Activated CD4-positive, alpha-beta T cell treated with anti-CD3 and anti-CD28 coated beads for 24 hours (primary cell): ENCODE measurements around the gene SOX3.

Experiments used
- DNase-seq, 2 donors: peaks; one replicate each; pipeline ENCODE4 v3.0.0-alpha.2; 2020; ENCODE audit warnings: low read depth in 2 of 2

Gene SOX3

DNA sequence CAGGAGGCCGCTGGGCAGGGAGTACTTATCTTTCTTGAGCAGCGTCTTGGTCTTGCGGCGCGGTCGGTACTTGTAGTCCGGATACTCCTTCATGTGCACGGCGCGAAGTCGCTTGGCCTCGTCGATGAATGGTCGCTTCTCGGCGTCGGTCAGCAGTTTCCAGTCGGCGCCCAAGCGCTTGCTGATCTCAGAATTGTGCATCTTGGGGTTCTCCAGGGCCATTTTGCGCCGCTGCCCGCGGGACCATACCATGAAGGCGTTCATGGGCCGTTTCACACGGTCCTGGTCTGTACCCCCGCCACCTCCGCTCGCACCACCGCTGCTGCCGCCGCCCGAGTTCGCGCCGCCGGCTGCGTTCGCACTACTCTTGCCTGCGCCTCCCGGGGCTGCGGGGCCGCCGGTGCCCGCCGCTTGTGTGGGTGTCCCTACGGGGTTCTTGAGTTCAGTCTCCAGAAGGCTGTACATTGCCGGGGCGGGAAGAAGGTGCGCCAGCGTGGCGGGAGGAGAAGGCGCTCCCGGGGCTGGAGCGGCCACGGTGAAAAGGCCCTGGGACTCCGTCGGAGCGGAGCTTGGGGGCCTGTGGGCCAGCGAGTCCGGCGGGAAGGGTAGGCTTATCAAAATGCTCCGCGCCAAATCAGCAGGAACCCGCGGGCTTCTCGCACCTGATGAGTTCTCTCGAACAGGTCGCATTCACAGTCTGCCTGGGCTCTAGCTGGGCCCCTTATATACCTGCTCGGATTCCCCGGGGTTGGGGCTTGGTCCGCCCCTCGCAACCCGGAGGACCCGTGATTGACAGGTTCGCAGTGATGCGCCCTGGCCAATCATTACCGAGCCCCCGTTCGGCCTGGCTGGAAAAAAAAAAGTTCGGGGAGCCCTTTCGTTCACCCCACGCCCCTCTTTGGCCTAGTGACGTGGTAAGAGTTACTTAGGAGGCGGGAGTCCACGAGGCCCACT, at the start of gene SOX3:
Gene SOX3 (minus strand): TSS at position 699 of the 954 bp plus-strand sequence. CDS start 9 bp downstream, at position 690.
- no peak for DNase-seq

- no peak for DNase-seq
Measured at GRCh38 chrX:140548985-140549384, 44.1 kb upstream of the SOX3 start.

DNA sequence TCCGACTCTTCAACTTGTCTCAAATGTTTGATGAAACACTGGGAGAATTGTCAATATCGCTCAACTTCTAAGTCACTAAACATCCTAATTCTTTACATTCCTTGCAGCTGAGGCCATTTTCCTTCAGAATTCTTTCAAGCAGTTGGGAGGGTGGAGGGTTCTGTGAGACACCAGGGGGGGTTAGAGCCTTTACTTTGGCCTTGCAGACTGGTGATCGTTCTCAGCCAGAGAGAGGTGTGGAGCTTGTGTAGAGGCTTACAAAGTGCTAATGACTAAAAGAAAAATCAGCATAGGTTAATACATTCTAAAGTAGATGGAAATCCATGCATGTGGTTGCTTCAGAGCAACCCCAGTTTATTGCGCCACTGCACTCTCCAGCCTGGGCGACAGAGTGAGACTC, 21.3 kb upstream of the SOX3 start:
- no peak for DNase-seq

DNA sequence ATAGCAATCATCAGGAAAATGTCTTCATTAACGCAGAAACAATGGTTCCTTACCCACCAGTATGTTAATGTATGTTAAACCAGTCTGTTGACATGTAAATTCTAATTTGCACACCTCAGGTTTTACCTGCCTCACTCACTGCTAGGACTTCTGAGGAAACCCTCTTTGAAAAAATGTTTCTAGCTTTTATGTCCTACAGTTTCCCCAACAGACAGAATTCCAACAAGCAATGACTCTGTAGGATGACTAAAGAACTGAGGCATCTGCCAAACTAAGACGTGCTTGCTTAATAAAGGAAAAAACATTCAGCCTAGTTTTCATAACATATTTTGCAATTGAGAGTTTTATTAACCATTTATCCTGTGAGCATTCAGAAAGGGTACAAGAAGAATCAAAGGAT, 20.6 kb upstream of the SOX3 start:
- DNase-seq = no peak

DNA sequence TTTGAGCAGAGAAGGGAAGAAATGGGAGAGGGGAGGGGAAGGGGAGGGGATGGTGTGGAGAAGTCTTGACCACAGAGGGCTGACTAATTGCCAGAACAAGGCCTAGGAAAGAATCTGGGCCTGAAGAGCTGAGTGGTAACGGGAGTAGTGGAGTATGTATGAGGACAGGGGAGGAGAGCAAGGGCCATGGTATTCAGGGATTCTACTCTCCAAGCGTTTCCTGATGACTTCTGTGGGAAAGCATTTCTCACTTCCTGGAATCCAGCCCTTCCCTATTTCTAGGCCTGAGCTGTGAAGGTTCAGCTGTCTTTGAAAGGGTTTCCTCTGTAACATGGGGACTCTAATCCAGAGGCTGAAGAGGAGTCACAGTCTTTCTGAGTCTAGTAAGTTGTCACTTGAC, 19.7 kb upstream of the SOX3 start:
- DNase-seq = no peak

DNA sequence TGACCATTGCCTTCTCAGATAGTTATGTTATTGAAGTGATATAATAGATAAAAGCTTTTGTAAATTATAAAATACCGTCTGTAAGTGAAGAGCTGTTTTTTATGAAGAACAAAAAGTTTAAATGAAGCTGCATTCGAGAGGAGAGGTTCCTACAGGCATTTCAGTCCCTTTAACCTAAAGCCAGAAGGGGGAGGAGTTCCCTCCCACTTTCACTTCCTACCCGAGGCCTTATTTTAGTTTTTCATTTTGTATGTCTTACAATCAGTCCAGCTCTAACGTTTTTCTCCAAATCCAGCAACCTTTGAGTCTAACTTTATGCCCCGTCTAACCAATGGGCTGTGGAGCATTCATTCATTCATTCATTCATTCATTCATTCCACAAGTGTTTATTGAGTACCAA, 16.5 kb upstream of the SOX3 start:
- DNase-seq = no peak

DNA sequence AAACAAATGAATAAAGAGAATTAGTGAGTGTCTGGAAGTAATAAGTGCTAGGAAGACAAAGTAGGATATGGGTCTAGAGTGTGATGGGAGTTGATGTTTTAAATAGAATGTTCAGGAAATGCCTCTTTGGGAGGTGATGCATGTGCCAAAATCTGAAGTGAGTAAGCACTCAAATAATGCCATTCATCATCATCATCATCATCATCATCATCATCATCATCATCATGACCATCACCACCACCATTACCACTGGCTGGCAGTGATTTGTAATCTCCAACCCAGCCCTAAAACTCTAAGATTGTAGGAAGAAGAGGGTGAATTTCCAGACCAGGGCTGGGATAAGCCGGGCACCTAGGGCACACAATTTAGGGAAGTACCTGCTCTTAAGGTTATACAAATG, 9.7 kb upstream of the SOX3 start:
- DNase-seq = no peak

DNA sequence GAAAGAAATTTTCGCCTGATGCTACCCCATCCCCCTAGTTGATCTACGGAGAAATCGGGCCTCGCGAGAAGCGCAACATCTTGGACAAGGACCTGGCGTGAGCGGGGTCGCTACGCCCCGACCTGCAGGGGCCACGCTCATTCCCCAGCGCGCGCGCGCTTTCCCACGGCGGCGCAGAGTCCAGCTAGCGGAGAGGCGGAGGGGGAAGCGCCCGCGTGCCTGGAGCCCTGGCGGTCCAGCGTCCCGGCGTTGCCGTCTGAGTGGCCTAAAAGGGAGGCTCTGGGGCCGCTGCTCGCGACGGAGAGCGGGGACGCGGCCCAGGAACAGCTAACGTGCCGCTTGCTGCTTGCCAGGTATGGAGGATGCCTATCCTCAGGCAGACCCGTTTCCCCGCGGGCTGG, 6.0 kb upstream of the SOX3 start:
- DNase-seq = no peak

GRCh38 chrX:140510306-140510676, 5.4 kb upstream of the SOX3 start:
- DNase-seq = no peak

DNA sequence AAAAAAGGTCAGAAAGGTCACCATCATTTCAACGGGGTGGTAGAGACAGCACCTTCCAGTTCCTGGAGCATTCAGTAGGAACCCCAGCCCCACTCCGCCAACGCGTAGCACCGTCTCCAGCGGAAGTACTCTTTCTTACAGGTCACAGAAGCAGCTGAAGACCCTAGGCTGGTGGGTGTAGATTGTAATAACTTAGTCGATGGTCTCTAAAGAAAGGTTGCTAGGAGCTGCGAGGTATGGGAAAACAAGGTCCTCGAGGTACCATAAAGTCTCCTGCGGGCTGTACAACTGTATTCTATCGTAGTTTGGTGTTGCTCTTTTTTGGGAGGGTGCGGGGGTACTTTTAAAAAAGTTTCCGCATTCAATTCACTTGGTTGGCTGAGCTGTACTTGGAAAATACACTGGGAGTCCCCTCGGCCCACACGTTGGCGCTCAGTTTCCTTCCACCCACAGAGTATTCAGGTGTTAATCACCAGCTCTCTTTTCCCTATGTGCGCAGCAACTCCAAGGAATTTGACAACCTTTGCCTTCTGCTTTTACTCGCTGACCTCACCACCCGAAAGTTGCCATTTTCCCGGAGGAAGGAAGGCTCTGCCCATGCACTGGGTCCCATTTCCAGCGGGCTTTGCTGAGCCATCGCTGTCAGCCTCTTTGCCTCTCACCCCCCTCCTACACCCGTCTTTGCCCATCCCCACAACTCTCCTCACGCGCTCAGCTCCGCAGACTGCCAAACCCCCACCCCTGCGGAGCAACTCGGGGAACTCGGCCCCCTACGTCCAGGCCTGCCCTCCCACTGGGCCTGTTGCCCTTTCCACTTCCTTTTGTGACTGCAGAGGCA, 4.8 kb upstream of the SOX3 start:
- no peak for DNase-seq

GRCh38 chrX:140508958-140509357, 4.1 kb upstream of the SOX3 start:
- DNase-seq = no peak

- no peak for DNase-seq
Measured at GRCh38 chrX:140507982-140508305, 3.1 kb upstream of the SOX3 start.

DNA sequence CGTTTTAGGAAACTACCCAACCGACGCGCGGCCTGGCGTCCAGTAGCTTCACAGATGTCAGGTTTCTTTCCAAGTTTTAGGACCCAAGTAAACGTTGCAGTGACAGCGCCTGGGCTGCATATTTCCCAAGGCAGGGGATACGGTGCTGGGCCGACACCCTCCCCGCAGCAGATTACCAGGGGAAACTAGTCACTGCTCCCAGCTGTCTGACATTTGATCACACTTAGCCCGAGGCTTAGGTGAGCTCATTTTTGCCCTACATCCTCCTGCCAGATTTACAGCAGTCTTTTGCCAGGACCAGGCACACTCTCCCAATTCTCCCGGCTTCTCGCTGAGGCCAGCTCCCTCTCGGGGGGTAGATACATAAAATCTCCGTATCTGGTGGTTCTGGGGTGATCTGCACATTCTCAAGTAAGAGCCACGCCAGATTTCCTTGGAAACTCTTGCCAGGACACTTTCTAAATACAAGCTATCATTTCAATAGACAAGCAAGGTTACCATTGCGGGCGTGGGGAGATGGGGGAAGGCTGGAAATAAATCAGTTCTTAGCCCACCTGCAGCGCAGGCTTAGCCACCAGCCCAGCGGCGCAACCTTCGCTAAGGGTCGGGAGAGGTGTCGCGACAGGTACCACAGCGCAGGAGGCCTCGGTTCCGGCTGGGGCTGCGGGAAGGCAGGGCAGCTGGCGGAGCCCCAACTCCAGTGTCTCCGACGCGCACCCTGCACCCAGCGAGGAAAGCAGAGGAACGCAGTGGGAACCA, 2.5 kb upstream of the SOX3 start:
- DNase-seq = no peak

DNA sequence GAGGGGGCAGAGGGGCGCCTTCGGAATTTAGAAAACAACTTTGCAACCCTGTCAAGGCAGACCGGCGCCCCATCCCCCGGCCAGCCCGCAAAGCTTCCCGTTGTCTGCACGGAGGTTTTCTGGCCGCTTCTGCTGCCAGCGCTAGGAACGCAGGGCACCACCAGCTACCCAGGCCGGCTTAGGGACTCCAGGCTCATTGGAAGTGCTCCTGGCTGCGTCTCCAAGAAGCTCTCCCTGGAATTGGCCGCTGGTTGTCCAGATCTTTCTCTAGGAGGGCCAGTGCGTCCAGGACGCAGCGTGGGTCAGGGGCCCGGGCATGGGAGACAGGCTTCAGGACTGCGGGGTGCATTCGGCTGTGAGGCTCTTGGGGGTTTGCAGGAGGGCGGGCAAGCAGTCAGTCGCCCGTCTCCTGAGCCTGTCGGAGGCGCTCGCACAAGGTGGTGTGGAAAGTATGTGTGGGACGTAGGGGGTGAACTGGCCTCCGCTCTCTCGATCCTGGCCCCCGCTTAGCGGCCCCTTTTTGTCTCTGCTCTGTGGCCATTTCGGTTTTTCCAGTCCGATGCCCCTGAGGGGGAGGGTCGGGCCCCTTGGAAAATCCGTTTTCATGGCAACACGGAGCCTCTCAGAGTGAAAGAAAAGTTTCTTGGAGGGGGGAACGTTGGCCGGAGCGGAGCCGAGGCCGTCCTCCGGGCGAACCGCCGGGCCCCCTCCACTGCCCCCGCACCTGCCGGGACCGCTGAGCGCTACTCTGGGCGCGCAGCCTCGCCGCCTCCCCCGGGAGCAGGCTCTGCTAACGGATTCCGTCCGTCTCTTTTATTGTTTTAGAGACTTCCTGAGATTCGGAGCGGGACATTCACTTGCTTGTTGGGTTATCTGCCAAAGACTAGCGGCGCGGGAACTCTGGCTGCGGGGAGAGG, 810 bp upstream of the SOX3 start:
- no peak for DNase-seq

- DNase-seq = no peak
Measured at GRCh38 chrX:140503714-140504351, 1.0 kb downstream of the SOX3 start.

DNA sequence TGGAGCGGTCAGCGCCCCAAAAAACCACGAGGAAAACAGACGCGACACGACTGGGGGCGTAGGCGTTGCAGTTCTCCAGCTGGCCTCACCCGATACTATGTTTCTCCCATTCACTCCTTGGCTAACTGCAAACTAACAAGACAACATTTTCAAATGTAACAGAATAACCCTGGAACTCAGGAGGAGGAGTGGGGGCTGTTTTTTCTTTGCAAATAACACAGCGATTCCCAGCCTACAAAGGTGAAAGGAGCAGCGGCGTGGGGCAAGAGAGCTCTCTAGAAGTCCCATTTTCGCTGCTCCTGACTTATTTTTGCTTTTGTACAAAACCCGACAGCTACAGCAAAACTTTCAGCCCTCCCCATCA, 1.6 kb downstream of the SOX3 start:
- no peak for DNase-seq

GRCh38 chrX:140502491-140503237, 2.2 kb downstream of the SOX3 start:
- no peak for DNase-seq

DNA sequence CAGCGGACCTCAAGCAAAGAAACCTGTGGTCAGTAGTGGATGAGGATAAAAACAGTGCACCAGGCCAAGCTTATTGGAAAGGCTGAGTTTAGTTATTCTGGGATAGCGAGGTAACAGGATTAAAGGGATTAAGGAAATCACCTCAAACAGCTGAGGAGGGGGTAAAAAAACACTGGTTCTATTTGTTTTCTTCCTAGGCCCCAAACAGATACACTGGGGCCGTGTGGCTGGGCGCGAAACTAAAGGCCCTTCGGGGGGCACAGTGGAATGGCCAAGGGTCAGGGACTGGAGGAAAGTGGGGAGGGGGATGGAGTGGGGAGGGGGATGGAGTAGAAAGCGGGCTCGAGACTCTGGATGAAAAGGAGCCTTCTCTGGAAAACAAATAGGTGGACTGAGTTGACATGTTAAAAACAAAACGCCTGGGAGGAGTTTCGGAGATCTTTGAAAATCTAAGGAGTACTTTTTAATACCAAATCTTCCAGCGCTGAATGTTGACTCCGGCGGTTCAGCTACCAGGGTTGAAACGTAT, 2.9 kb downstream of the SOX3 start:
- DNase-seq = no peak

DNA sequence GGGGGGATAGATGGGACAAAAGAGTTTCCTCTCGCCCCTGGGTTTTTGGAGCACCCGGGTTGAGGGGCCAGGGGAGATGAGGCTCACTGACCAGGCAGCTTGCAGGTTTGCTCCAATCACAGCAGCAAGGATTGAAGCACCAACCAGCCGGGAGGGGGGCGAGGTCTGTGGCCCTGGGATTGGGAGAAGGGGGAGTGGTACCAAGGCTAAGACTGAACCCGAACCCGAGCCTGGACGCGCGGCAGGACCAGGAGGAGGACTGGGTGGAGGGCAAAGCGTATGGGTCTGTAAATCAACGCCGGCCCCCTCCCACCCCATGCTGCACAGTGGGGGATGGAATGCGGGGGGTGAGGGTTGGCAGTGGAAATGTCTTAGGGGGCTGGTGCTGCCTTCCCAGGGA, 3.5 kb downstream of the SOX3 start:
- DNase-seq = no peak

- no peak for DNase-seq
Measured at GRCh38 chrX:140500441-140500840, 4.4 kb downstream of the SOX3 start.
